ENCODE results near the gene SETBP1.
A peak's percentile ranks its signal among the peaks of the same experiment; 100 is the strongest.

SETBP1 gene

DNA sequence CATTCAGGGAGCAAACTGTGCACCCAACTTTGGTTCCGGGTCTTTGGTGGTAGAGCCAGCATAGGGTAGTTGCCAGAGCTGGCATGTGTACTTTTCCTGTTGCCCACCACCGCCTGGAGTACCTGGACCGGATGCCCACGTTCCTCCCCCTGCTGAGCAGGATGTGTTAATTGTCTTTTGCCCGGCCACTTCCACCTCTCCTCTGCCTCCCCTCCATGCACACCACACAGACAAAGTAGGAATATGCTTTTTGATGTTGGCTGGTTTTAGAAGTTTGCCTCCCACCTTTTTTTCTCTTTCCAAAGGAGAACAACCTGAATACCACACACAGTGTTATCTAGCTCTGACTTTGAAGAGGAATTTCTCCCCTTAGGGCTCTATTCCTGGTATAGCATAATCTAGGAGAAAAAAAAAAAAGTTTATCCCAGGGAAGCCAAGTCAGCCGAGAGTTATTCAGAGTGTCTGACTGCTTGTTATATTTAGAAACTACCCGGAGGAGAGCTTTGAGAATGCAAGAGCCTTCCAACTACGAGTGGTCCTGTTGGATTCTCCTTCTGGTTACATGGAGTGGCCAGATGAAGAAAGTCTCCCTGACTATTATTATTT is 111.9 kb downstream of the SETBP1 start:
- Histone ChIP-seq H3K9me3 (ENCODE audit: insufficient read depth, low read depth, low read length) (no peaks in the 10 kb centered on the region), H2AK5ac (ENCODE audit: low read length) (peak overlapping the region; percentile 23), H3K9ac (ENCODE audit: low read length) (no peak overlapping the region), H3K27me3 (ENCODE audit: insufficient read depth, low read length) (no peaks in the 10 kb centered on the region), H3K23ac (ENCODE audit: low read length) (no peak overlapping the region), H4K8ac (ENCODE audit: low read depth, low read length) (peak overlapping the region; percentile 37), H3K4me2 (ENCODE audit: low read length) (peak overlapping the region; percentile 35), H3K79me2 (ENCODE audit: control insufficient read depth, insufficient read depth, low read length, poor library complexity) (peaks cover 5% of the 10 kb centered on the region), H3K27ac (ENCODE audit: low read depth, low read length) (peak overlapping the region; percentile 85), H4K91ac (ENCODE audit: low read depth, low read length) (peak overlapping the region; percentile 71), H3K4ac (ENCODE audit: low read depth, low read length) (peak overlapping the region; percentile 43), H2BK5ac (ENCODE audit: low read depth, low read length, poor library complexity) (peak overlapping the region; percentile 78), H3K4me1 (ENCODE audit: control insufficient read depth in 1 of 2, insufficient read depth in 2 of 2, low read length in 2 of 2) (peaks cover 25 to 44% of the 10 kb centered on the region in 2 experiments), H2BK120ac (ENCODE audit: insufficient read depth, low read length, poor library complexity) (peak overlapping the region; percentile 86), H3K18ac (ENCODE audit: low read length) (peak overlapping the region; percentile 87), H3K79me1 (ENCODE audit: low read length) (peaks cover 28% of the 10 kb centered on the region), H2AFZ (ENCODE audit: insufficient read depth, low read length, poor library complexity) (no peak overlapping the region), H3K36me3 (ENCODE audit: control insufficient read depth in 1 of 2, insufficient read depth in 2 of 2, low read length in 2 of 2) (no peaks in the 10 kb centered on the region), H4K12ac (ENCODE audit: low read depth, low read length) (no peak overlapping the region), H2BK12ac (ENCODE audit: low read length) (peak overlapping the region; percentile 78), H3K14ac (ENCODE audit: low read length) (peak overlapping the region; percentile 21), H3K4me3 (ENCODE audit: low read depth, low read length) (no peak overlapping the region)
- no CpG with 5 or more reads among the region's 8 CpGs for WGBS (ENCODE audit: extremely low coverage, insufficient coverage, insufficient read length)
- DNase-seq, result peak; percentile 19 to 76

DNA sequence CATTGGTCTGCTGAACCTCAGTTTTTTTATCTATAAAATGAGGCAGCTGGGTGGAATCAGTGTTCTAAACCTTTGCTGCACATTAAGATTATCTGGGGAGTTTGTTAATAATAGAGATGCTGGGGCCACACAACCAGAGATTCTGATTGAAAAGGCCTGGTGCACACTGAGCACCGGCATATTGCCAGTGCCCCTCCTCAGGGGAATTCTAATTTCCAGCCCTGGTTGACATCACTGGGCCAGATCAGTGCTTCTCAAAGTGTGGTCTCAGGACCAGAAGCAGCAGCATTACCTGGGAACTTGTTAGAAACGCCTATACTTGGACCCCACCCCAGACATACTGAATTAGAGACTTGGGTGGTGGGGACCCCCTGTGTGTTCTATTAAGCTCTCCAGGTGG is 112.5 kb downstream of the SETBP1 start:
- Histone ChIP-seq H2AK5ac (ENCODE audit: low read length) (peak overlapping the region; percentile 48), H4K91ac (ENCODE audit: low read depth, low read length) (peak overlapping the region; percentile 84), H3K23ac (ENCODE audit: low read length) (no peak overlapping the region), H3K4me1 (ENCODE audit: control insufficient read depth in 1 of 2, insufficient read depth in 2 of 2, low read length in 2 of 2) (peaks cover 22 to 41% of the 10 kb centered on the region in 2 experiments), H3K14ac (ENCODE audit: low read length) (peak overlapping the region; percentile 64), H3K4ac (ENCODE audit: low read depth, low read length) (peak overlapping the region; percentile 88), H2AFZ (ENCODE audit: insufficient read depth, low read length, poor library complexity) (no peak overlapping the region), H3K9ac (ENCODE audit: low read length) (no peak overlapping the region), H3K27ac (ENCODE audit: low read depth, low read length) (peak overlapping the region; percentile 82), H2BK12ac (ENCODE audit: low read length) (peak overlapping the region; percentile 90), H3K79me2 (ENCODE audit: control insufficient read depth, insufficient read depth, low read length, poor library complexity) (peaks cover 3% of the 10 kb centered on the region), H3K79me1 (ENCODE audit: low read length) (peaks cover 26% of the 10 kb centered on the region), H3K4me2 (ENCODE audit: low read length) (peak overlapping the region; percentile 35), H4K8ac (ENCODE audit: low read depth, low read length) (peak overlapping the region; percentile 64), H2BK120ac (ENCODE audit: insufficient read depth, low read length, poor library complexity) (peak overlapping the region; percentile 74), H3K27me3 (ENCODE audit: insufficient read depth, low read length) (no peaks in the 10 kb centered on the region), H4K12ac (ENCODE audit: low read depth, low read length) (no peak overlapping the region), H3K9me3 (ENCODE audit: insufficient read depth, low read depth, low read length) (no peaks in the 10 kb centered on the region), H3K4me3 (ENCODE audit: low read depth, low read length) (no peak overlapping the region), H3K36me3 (ENCODE audit: control insufficient read depth in 1 of 2, insufficient read depth in 2 of 2, low read length in 2 of 2) (no peaks in the 10 kb centered on the region), H2BK5ac (ENCODE audit: low read depth, low read length, poor library complexity) (peak overlapping the region; percentile 67), H3K18ac (ENCODE audit: low read length) (peak overlapping the region; percentile 84)
- WGBS (ENCODE audit: extremely low coverage, insufficient coverage, insufficient read length), result no CpG with 5 or more reads among the region's 2 CpGs
- DNase-seq, result no peak

GRCh38 chr18:44793685-44794084 is 113.0 kb downstream of the SETBP1 start:
- peaks cover 22 to 39% of the 10 kb centered on the region in 2 experiments for H3K4me1 ChIP-seq (ENCODE audit: control insufficient read depth in 1 of 2, insufficient read depth in 2 of 2, low read length in 2 of 2)

GRCh38 chr18:44795241-44795640 is 114.6 kb downstream of the SETBP1 start:
- no peak overlapping the region for H2BK5ac ChIP-seq (ENCODE audit: low read depth, low read length, poor library complexity)
- H3K23ac ChIP-seq (ENCODE audit: low read length), result no peak overlapping the region
- no peak overlapping the region for H4K91ac ChIP-seq (ENCODE audit: low read depth, low read length)
- peaks cover 3% of the 10 kb centered on the region for H3K79me2 ChIP-seq (ENCODE audit: control insufficient read depth, insufficient read depth, low read length, poor library complexity)
- H4K8ac ChIP-seq (ENCODE audit: low read depth, low read length), result no peak overlapping the region
- no peak overlapping the region for H2BK120ac ChIP-seq (ENCODE audit: insufficient read depth, low read length, poor library complexity)
- peaks cover 23% of the 10 kb centered on the region for H3K79me1 ChIP-seq (ENCODE audit: low read length)
- H4K12ac ChIP-seq (ENCODE audit: low read depth, low read length), result no peak overlapping the region
- H3K9me3 ChIP-seq (ENCODE audit: insufficient read depth, low read depth, low read length), result no peaks in the 10 kb centered on the region
- no peak overlapping the region for H3K4me2 ChIP-seq (ENCODE audit: low read length)
- WGBS (ENCODE audit: extremely low coverage, insufficient coverage, insufficient read length), result no CpG with 5 or more reads among the region's 4 CpGs
- no peak overlapping the region for H3K9ac ChIP-seq (ENCODE audit: low read length)
- H2AK5ac ChIP-seq (ENCODE audit: low read length), result no peak overlapping the region
- H3K36me3 ChIP-seq (ENCODE audit: control insufficient read depth in 1 of 2, insufficient read depth in 2 of 2, low read length in 2 of 2), result no peaks in the 10 kb centered on the region
- peaks cover 22 to 37% of the 10 kb centered on the region in 2 experiments for H3K4me1 ChIP-seq (ENCODE audit: control insufficient read depth in 1 of 2, insufficient read depth in 2 of 2, low read length in 2 of 2)
- H3K18ac ChIP-seq (ENCODE audit: low read length), result no peak overlapping the region
- H2BK12ac ChIP-seq (ENCODE audit: low read length), result no peak overlapping the region
- no peak overlapping the region for H3K14ac ChIP-seq (ENCODE audit: low read length)
- no peak for DNase-seq
- H3K4ac ChIP-seq (ENCODE audit: low read depth, low read length), result no peak overlapping the region
- H2AFZ ChIP-seq (ENCODE audit: insufficient read depth, low read length, poor library complexity), result no peak overlapping the region
- H3K27ac ChIP-seq (ENCODE audit: low read depth, low read length), result no peak overlapping the region
- H3K27me3 ChIP-seq (ENCODE audit: insufficient read depth, low read length), result no peaks in the 10 kb centered on the region
- no peak overlapping the region for H3K4me3 ChIP-seq (ENCODE audit: low read depth, low read length)

More at GRCh38 chr18:44793685-44794084, 113.0 kb downstream of the SETBP1 start:
- no peak overlapping the region for H2BK5ac ChIP-seq (ENCODE audit: low read depth, low read length, poor library complexity)
- H3K4ac ChIP-seq (ENCODE audit: low read depth, low read length), result no peak overlapping the region
- no peak overlapping the region for H3K18ac ChIP-seq (ENCODE audit: low read length)
- H3K27me3 ChIP-seq (ENCODE audit: insufficient read depth, low read length), result no peaks in the 10 kb centered on the region
- H2BK120ac ChIP-seq (ENCODE audit: insufficient read depth, low read length, poor library complexity), result no peak overlapping the region
- peaks cover 3% of the 10 kb centered on the region for H3K79me2 ChIP-seq (ENCODE audit: control insufficient read depth, insufficient read depth, low read length, poor library complexity)
- peak overlapping the region; percentile 82 for H3K27ac ChIP-seq (ENCODE audit: low read depth, low read length)
- no peak overlapping the region for H3K9ac ChIP-seq (ENCODE audit: low read length)
- no peak overlapping the region for H4K12ac ChIP-seq (ENCODE audit: low read depth, low read length)
- no peaks in the 10 kb centered on the region for H3K36me3 ChIP-seq (ENCODE audit: control insufficient read depth in 1 of 2, insufficient read depth in 2 of 2, low read length in 2 of 2)
- no peak overlapping the region for H2BK12ac ChIP-seq (ENCODE audit: low read length)
- no peak overlapping the region for H2AFZ ChIP-seq (ENCODE audit: insufficient read depth, low read length, poor library complexity)
- H3K9me3 ChIP-seq (ENCODE audit: insufficient read depth, low read depth, low read length), result no peaks in the 10 kb centered on the region
- DNase-seq, result no peak
- H4K91ac ChIP-seq (ENCODE audit: low read depth, low read length), result no peak overlapping the region
- no peak overlapping the region for H3K4me2 ChIP-seq (ENCODE audit: low read length)
- H3K14ac ChIP-seq (ENCODE audit: low read length), result no peak overlapping the region
- peaks cover 25% of the 10 kb centered on the region for H3K79me1 ChIP-seq (ENCODE audit: low read length)
- H2AK5ac ChIP-seq (ENCODE audit: low read length), result no peak overlapping the region
- H3K4me3 ChIP-seq (ENCODE audit: low read depth, low read length), result no peak overlapping the region
- no peak overlapping the region for H4K8ac ChIP-seq (ENCODE audit: low read depth, low read length)
- WGBS (ENCODE audit: extremely low coverage, insufficient coverage, insufficient read length), result no CpG with 5 or more reads among the region's 1 CpG
- no peak overlapping the region for H3K23ac ChIP-seq (ENCODE audit: low read length)
